Natural killer cell (primary cell): ENCODE results near the gene BTLA. TPM values are rescaled to one million over a fixed set of nuclear protein-coding genes. Genes with fewer than 3 reads are reported as not detected.
"Not testable (repeated sequence)": the region's sequence is repeated elsewhere in the genome, so short reads cannot be mapped to it uniquely, and the experiment has no call there.

ENCODE experiments used
- ATAC-seq, 3 donors: fragments of 150-1000 bp in 2 of 3; fragments of 200-7000 bp in 1 of 3; cut with Tn5 transposase; 1 replicate in 1 of 3; 2 replicates in 2 of 3; pipeline ENCODE4 v1.10.0; 2021; ENCODE audit warnings: mild to moderate bottlenecking in 2 of 3, moderate library complexity in 2 of 3
- DNase-seq, 2 donors: peaks; one replicate each; pipeline versions ENCODE4 v3.0.0 to v3.0.0-alpha.2; 2013 to 2021; ENCODE audit warnings: mixed read lengths in 1 of 2
- H3K27ac ChIP-seq: one replicate; pipeline ENCODE4 v1.5.1; 2013; ENCODE audit warnings: mild to moderate bottlenecking, low read length
- H3K27me3 ChIP-seq: one replicate; pipeline ENCODE4 v1.6.1; 2013; ENCODE audit warnings: low read length; ENCODE audit not compliant: control insufficient read depth, insufficient read depth
- H3K36me3 ChIP-seq: one replicate; pipeline ENCODE4 v1.6.1; 2013; ENCODE audit warnings: low read length; ENCODE audit not compliant: control insufficient read depth, insufficient read depth
- H3K4me1 ChIP-seq: one replicate; pipeline ENCODE4 v1.6.1; 2013; ENCODE audit warnings: low read length; ENCODE audit not compliant: control insufficient read depth, insufficient read depth
- H3K4me3 ChIP-seq: one replicate; pipeline ENCODE4 v1.5.1; 2013; ENCODE audit warnings: low read length
- H3K9me3 ChIP-seq: one replicate; pipeline ENCODE4 v1.6.1; 2013; ENCODE audit warnings: low read length; ENCODE audit not compliant: control insufficient read depth, insufficient read depth
- H3K27ac Mint-ChIP-seq, 2 donors: one replicate each; pipeline ENCODE4 v1.8.0; 2022; ENCODE audit warnings: mild to moderate bottlenecking in 2 of 2, mixed read lengths in 2 of 2, moderate library complexity in 1 of 2
- H3K27me3 Mint-ChIP-seq, 2 donors: one replicate each; pipeline ENCODE4 v1.8.0; 2022; ENCODE audit warnings: low read depth in 2 of 2, mixed read lengths in 2 of 2
- H3K36me3 Mint-ChIP-seq: one replicate; pipeline ENCODE4 v1.8.0; 2022; ENCODE audit warnings: mixed read lengths
- H3K4me1 Mint-ChIP-seq, 2 donors: one replicate each; pipeline ENCODE4 v1.8.0; 2022; ENCODE audit warnings: mixed read lengths in 2 of 2
- H3K4me3 Mint-ChIP-seq: one replicate; pipeline ENCODE4 v1.8.0; 2022; ENCODE audit warnings: mild to moderate bottlenecking, moderate library complexity, mixed read lengths
- H3K9me3 Mint-ChIP-seq, 2 donors: one replicate each; pipeline ENCODE4 v1.8.0; 2022; ENCODE audit warnings: mixed read lengths in 2 of 2
- CTCF ChIP-seq: fragments of 200-600 bp; IDR thresholded peaks from one replicate; pipeline ENCODE4 v1.8.0; 2022; ENCODE audit warnings: antibody characterized with exemption
- WGBS: methylation state at CpG from one replicate; pipeline ENCODE4 v1.1.7; 2013; ENCODE audit warnings: missing lambda C conversion rate; ENCODE audit not compliant: insufficient coverage; 5-methylcytosine and 5-hydroxymethylcytosine counted together
- intact Hi-C: fragments of 100-400 bp; cut with micrococcal nuclease; formaldehyde crosslinking; loops from one replicate; pipeline ENCODE4 v1.14.2; 2022
- total RNA-seq, 4 donors: library from RNA; stranded (reverse); fragments of 120-200 nt in 1 of 4; gene quantifications; one replicate each; pipeline versions ENCODE4 v1.2.3 to v1.2.4, GENCODE V29; 2013 to 2022

BTLA gene
- total RNA-seq, 3 donors from 2014 or later (not counting 1 experiment from before 2014, with no cell fraction given), result 0.56 to 4.0 (median 0.59) TPM

- peak overlapping the region; percentile 51 for H3K27ac ChIP-seq
- H3K4me3 Mint-ChIP-seq, result no peak overlapping the region
- no peak for ATAC-seq
Observed at GRCh38 chr3:112497897-112498548, 1.2 kb downstream of the BTLA start.

GRCh38 chr3:112496366-112497067 is 2.8 kb downstream of the BTLA start:
- Histone ChIP-seq H3K9me3 (no peaks in the 10 kb centered on the region), H3K27ac (peak overlapping the region; percentile 38), H3K4me1 (no peaks in the 10 kb centered on the region), H3K4me3 (peak overlapping the region; percentile 58), H3K27me3 (no peaks in the 10 kb centered on the region), H3K36me3 (no peaks in the 10 kb centered on the region)
- peaks cover 0 to 3% of the 10 kb centered on the region in 2 donors for H3K9me3 Mint-ChIP-seq
- no peak overlapping the region for H3K27ac Mint-ChIP-seq
- peaks cover 13% of the 10 kb centered on the region in 2 donors for H3K4me1 Mint-ChIP-seq
- no peaks in the 10 kb centered on the region for H3K36me3 Mint-ChIP-seq
- H3K4me3 Mint-ChIP-seq, result peak overlapping the region; percentile 13
- DNase-seq (peak in 1 of 2 donors; percentile 55), ATAC-seq (no peak)
- intact Hi-C loops, result no loop called here
- no peaks in the 10 kb centered on the region for H3K27me3 Mint-ChIP-seq
- TF ChIP-seq CTCF, result no peak
- WGBS, result 90% methylated on average over 4 of the region's 5 CpGs

More at GRCh38 chr3:112497897-112498548, 1.2 kb downstream of the BTLA start:
- Mint-ChIP-seq H3K9me3 (peaks cover 0 to 3% of the 10 kb centered on the region in 2 donors), H3K27ac (no peak overlapping the region), H3K4me1 (peaks cover 13% of the 10 kb centered on the region in 2 donors), H3K36me3 (no peaks in the 10 kb centered on the region), H3K27me3 (no peaks in the 10 kb centered on the region)
- no peaks in the 10 kb centered on the region for H3K36me3 ChIP-seq
- no peaks in the 10 kb centered on the region for H3K27me3 ChIP-seq
- intact Hi-C loops, result no loop called here
- H3K4me1 ChIP-seq, result no peaks in the 10 kb centered on the region
- H3K4me3 ChIP-seq, result peak overlapping the region; percentile 58
- DNase-seq, result peak in 1 of 2 donors; percentile 35
- WGBS, result 69% methylated on average over 8 of the region's 11 CpGs
- H3K9me3 ChIP-seq, result no peaks in the 10 kb centered on the region
- TF ChIP-seq CTCF, result no peak

GRCh38 chr3:112494448-112494767 is 4.9 kb downstream of the BTLA start:
- H3K27me3 Mint-ChIP-seq, H3K27ac ChIP-seq, H3K36me3 ChIP-seq, H3K9me3 ChIP-seq, H3K4me1 ChIP-seq, H3K27ac Mint-ChIP-seq, H3K4me3 Mint-ChIP-seq, intact Hi-C loops, ATAC-seq, H3K4me1 Mint-ChIP-seq, H3K36me3 Mint-ChIP-seq, H3K9me3 Mint-ChIP-seq, H3K27me3 ChIP-seq, H3K4me3 ChIP-seq, DNase-seq: not testable (repeated sequence)
- no CpG with 5 or more reads among the region's 3 CpGs for WGBS

- 86% methylated on average over 1 of the region's 1 CpG for WGBS
- no peak overlapping the region for H3K27ac ChIP-seq
- no peaks in the 10 kb centered on the region for H3K9me3 ChIP-seq
- Mint-ChIP-seq H3K9me3 (peaks cover 0 to 3% of the 10 kb centered on the region in 2 donors), H3K27me3 (no peaks in the 10 kb centered on the region), H3K36me3 (no peaks in the 10 kb centered on the region), H3K4me3 (no peak overlapping the region), H3K4me1 (no peaks in the 10 kb centered on the region), H3K27ac (no peak overlapping the region)
- H3K36me3 ChIP-seq, result no peaks in the 10 kb centered on the region
- H3K4me3 ChIP-seq, result no peak overlapping the region
- no peaks in the 10 kb centered on the region for H3K27me3 ChIP-seq
- no peaks in the 10 kb centered on the region for H3K4me1 ChIP-seq
- ATAC-seq (no peak), DNase-seq (no peak)
- TF ChIP-seq CTCF, result no peak
- intact Hi-C loops, result no loop called here
Observed at GRCh38 chr3:112492124-112492523, 7.1 kb downstream of the BTLA start.
